GM12874 (cell line): ENCODE measurements around the gene CLASRP.
A peak's percentile ranks its signal among the peaks of the same experiment; 100 is the strongest.

Experiments
- TF ChIP-seq, protein P1 (sequence below): IDR thresholded peaks from 2 replicates; pipeline ENCODE4 v1.5.1; 2011; ENCODE audit warnings: low read depth, mild to moderate bottlenecking, control low read depth, low read length, moderate library complexity; ENCODE audit not compliant: insufficient read depth

CLASRP gene

DNA sequence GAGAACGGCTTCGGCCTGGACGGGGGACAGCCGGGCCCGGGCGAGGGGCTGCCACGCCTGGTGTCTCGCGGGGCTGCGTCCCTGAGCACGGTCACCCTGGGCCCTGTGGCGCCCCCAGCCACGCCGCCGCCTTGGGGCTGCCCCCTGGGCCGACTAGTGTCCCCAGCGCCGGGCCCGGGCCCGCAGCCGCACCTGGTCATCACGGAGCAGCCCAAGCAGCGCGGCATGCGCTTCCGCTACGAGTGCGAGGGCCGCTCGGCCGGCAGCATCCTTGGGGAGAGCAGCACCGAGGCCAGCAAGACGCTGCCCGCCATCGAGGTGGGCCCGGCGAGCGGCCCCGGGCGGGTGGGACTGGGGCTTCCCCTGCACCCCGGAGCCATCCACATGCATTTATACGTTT is 26.9 kb upstream of the CLASRP start:
- TF ChIP-seq, protein P1, sequence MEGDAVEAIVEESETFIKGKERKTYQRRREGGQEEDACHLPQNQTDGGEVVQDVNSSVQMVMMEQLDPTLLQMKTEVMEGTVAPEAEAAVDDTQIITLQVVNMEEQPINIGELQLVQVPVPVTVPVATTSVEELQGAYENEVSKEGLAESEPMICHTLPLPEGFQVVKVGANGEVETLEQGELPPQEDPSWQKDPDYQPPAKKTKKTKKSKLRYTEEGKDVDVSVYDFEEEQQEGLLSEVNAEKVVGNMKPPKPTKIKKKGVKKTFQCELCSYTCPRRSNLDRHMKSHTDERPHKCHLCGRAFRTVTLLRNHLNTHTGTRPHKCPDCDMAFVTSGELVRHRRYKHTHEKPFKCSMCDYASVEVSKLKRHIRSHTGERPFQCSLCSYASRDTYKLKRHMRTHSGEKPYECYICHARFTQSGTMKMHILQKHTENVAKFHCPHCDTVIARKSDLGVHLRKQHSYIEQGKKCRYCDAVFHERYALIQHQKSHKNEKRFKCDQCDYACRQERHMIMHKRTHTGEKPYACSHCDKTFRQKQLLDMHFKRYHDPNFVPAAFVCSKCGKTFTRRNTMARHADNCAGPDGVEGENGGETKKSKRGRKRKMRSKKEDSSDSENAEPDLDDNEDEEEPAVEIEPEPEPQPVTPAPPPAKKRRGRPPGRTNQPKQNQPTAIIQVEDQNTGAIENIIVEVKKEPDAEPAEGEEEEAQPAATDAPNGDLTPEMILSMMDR = no peak

DNA sequence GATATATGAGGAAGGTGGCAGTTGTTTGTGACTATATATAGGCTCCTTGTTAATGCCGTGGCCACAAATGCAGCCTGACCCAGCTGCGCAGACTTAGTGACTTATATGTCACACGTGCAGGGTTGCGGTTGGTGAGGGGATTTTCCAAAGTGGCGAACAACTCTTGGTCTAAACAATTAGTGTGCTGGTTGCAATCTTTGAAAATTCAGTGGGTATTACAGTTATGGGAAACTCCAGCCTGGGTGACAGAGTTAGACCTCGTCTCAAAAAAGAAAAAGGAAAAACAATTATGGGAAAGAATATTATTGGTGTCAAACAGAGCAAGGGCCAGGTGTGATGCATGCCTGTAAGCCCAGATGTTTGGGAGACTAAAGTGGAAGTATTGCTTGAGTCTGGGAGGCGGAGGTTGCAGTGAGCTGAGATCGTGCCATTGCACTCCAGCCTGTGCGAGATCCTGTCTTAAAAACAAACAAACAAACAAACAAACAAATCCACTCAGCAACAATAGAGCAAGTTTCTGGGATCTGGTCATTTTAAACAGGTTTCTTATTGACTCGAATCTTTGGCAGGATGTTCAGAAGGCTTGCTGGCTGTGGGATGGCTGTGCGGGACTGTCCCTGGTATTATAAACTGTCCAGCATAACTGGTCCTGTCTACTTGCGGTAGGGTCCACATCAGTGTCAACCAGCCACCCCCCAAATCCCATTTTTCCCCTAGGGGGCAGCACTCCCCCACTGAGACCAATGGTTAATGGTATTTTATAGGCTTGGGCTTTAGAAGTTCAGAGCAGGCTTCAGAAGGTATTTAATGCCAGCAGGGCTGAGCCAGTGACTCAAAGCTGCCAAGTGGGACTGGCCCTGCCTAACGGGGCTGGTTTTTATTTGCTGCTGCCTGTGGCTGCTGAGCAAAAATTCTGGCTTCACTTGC is 22.2 kb upstream of the CLASRP start:
- TF ChIP-seq, protein P1 = peak; percentile 67

DNA sequence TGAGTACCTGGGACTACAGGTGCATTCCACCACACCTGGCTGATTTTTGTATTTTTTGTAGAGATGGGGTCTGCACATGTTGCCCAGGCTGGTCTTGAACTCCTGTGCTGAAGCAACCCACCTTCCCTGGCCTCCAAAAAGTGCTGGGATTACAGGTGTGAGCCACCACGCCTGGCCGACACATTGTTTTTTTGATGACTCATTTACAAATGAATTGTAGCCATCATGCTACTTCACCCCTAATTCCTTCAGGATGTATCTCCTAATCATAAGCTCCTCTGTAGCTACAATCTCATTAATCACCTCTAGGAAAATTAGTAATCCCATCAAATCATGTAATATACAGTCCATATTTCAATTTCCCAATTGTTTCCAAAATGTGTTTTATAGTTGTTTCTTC is 19.7 kb upstream of the CLASRP start:
- TF ChIP-seq, protein P1 = no peak

DNA sequence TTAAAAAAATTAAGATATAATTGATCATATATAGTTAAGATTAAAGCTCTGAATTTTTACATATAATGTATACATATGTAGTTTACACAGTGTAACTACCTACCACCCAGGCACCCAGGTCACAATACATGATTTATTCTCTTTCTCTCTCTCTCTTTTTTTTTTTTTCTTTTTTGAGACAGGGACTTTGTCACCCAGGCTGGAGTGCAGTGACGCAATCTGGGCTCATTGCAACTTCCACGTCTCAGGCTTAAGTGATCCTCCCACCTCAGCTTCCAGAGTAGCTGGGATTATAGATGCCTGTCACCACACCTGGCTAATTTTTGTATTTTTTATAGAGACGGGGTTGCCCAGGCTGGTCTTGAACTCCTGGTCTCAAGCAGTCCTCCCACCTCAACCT is 18.8 kb upstream of the CLASRP start:
- TF ChIP-seq, protein P1 = no peak

DNA sequence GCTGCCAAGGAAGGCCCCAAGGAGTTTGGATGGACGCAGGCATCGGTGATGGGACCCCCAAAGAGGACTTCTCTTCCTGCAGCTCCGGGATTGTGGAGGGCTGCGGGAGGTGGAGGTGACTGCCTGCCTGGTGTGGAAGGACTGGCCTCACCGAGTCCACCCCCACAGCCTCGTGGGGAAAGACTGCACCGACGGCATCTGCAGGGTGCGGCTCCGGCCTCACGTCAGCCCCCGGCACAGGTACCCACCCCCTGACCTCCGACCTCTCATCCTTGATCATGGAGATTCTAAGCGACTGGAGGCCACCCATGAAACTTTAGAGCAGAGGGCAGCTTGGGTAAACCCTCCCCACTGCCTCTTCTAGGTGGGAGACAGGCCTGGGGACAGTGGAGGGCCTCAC is 16.9 kb upstream of the CLASRP start:
- TF ChIP-seq, protein P1 = no peak

DNA sequence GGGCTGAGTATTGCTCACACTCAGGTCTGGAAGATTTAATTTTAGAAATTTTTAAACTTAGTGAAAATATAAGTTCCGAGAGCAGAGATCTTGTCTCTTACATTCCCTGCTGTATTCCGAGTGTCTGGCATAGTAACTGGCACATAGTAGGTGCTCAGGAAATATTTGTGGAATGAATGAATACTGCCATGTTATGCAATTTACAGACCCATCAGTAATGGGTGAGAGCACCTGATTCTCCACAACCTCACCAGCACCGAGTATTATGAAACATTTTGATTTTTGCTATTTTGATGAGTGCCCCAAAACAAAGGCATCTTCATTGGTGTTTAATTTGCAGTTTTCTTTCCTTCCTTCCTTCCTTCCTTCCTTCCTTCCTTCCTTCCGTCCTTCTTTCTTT is 15.8 kb upstream of the CLASRP start:
- TF ChIP-seq, protein P1 = no peak

DNA sequence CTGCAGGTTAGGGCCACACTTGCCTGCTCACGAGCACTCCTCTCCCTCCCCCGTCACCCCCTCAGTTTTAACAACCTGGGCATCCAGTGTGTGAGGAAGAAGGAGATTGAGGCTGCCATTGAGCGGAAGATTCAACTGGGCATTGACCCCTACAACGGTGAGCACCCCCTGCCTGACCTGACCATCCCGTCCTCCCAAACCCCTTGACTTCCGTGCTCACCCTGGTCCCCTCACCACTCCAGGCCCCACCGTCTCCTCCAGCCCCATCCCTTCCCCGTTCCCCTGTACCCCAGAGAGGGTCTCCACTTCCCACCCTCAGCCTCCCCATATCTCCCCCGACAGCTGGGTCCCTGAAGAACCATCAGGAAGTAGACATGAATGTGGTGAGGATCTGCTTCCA is 13.6 kb upstream of the CLASRP start:
- TF ChIP-seq, protein P1 = no peak
